ENCODE results near the gene SLC25A52.
"Not testable (repeated sequence)": the region's sequence is repeated elsewhere in the genome, so short reads cannot be mapped to it uniquely, and the experiment has no call there.

Gene SLC25A52

DNA sequence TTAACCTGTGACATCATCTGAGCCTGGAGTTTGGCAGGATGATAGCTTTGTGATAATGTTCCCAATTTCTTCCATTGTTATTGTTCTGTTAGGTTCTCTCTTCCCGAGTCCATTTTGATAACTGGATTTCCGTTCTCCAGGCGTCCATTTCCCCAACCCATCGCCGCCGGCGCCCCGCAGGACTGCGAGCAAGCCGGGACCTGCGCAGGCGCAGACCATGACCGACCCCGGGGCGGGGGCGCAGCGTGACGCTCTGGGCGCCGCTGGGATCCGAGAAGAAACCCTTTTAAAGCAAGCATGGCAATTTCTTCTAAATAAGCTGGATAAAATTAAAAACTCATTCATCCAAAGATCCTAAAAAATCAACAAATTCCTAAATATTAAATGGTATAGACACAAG, at the start of gene SLC25A52:
Gene SLC25A52, minus strand, starts transcription at position 186 of the 400 bp plus-strand sequence. CDS start 219 bp downstream, outside the sequence.
- DNase-seq: no peak

- not testable (repeated sequence) for DNase-seq
Observed at GRCh38 chr18:31809049-31809448, 48.4 kb upstream of the SLC25A52 start.

DNA sequence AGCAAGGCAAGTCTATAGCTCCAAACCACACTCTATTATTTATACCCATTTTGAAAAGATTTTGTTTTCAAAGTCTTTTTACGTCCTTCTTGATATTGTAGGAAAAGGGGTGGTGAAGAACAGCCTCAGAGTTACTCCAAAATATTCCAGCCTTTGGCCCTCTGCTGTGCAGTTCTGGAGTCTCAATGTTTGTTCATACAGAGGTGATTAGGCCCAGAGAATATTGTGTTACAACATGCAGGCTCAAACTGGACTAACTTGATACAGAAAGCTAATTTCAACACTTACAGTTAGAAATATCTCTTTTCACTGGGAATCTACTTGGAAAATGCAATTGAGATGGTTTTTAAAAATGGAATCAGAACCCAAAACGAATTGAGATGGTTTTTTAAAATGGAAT, 40.4 kb upstream of the SLC25A52 start:
- no peak for DNase-seq

GRCh38 chr18:31799257-31799656, 38.6 kb upstream of the SLC25A52 start:
- not testable (repeated sequence) for DNase-seq

GRCh38 chr18:31798399-31798798, 37.7 kb upstream of the SLC25A52 start:
- no peak for DNase-seq

- no peak for DNase-seq
Observed at GRCh38 chr18:31795747-31796146, 35.1 kb upstream of the SLC25A52 start.

DNA sequence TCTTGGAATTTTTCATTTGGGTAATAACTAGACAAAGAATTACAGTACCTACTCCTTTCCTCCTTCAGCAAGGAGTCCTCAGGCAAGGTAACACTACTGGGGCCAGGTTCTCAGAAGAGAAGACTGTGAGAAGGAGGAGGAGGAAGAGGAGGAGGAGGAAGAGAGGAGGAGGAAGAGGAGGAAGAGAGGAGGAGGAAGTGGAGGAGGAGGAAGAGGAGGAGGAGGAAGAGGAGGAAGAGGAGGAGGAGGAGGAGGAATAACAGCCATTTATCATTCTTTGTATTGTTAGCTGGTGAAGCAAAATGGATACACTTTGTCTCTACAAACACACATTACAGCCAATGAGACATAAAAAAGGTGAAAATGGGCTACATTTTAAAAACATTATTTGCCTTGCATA, 32.9 kb upstream of the SLC25A52 start:
- DNase-seq: no peak

GRCh38 chr18:31792580-31792911, 31.9 kb upstream of the SLC25A52 start:
- no peak for DNase-seq

DNA sequence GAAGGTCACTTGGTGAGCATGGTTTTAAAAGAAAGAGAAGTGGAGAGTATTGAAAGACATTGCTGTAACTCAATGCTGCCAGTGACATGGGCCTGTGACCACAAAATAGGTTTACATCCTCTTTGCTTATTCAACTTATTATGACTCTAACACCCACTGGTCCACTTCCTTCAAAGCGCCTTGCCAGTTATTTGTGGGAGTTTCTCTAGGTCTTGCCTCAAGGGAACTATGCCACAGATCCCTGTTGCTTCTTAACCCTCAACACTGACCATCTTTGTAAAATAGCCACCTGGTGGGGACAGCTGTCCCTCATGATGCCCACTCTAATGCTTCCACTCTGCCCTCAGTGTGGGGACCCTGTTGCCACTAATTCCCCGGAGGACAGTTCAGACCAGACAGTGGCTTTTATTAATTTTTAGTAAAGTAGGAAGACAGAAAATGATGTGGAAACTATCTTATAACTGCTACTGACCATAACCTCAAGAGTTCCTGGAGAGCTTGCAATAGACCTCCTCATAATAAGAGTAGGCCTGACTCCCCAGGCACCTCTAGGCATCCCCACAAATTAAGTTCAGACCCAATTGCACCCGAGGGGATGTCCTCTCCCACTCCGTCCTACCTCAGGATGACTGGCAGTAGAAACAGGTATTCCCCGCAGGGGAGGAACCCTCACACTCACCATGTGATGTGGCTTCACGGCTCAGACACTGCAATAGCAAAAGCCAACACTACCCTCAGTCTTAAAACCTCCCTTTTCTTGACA, 31.3 kb upstream of the SLC25A52 start:
- DNase-seq: no peak

GRCh38 chr18:31789409-31789808, 28.7 kb upstream of the SLC25A52 start:
- DNase-seq: no peak

DNA sequence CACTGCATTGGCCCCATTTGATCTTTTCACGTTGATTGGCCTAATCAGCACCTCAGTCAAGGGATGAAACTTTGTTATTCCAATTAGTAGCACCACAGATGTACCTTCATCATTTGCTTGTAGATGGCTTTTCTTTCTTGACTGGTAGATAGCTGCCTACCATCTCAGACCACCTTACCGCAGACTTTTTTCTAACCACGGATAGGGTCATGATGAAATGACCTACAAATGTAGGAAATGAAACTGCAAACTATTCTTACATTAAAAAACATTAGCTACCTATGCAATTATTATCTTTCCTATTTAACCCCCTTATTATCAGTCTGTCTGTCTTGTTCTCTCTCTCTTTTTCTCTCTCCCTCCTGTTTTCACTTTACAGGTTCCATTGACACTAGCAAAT, 22.4 kb upstream of the SLC25A52 start:
- DNase-seq: no peak

- DNase-seq: no peak
Observed at GRCh38 chr18:31778391-31778950, 17.8 kb upstream of the SLC25A52 start.

DNA sequence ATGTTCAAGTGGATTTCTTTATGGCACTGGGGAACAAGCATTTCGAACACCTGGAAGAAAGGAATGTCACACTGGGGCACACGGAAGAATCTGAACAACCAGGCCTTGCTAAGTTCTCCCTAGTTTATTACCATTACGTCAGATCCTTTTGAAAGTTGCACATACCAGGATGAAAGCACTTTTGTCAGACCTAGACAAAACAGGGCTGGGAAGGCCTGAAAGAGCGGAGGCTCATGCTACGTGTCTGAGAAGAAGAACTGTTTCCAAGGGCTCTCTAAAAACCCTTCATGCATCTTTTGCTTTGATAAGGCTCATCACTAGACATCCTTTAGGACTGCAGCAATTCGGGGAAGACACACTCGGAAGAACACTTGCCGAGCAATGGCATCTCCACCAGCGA, 15.4 kb upstream of the SLC25A52 start:
- no peak for DNase-seq

- DNase-seq: no peak
Observed at GRCh38 chr18:31774962-31775361, 14.3 kb upstream of the SLC25A52 start.

DNA sequence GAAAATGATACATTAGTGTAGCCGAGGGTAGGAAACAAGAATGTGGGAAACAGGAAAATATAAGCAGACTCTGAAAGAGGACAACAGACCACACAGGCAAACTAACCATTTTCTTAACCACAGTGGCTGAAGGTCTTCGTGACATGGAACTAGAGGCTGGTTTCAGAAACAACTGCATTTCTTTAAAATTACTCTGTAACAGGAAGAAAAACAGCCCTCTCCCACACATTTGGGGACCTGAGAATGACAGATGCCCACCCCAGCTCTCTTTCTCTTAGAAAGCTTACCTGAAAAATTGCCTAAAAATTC, 13.8 kb upstream of the SLC25A52 start:
- DNase-seq: no peak

- no peak for DNase-seq
Observed at GRCh38 chr18:31773774-31774476, 13.2 kb upstream of the SLC25A52 start.

- DNase-seq: no peak
Observed at GRCh38 chr18:31772699-31773098, 12.0 kb upstream of the SLC25A52 start.

DNA sequence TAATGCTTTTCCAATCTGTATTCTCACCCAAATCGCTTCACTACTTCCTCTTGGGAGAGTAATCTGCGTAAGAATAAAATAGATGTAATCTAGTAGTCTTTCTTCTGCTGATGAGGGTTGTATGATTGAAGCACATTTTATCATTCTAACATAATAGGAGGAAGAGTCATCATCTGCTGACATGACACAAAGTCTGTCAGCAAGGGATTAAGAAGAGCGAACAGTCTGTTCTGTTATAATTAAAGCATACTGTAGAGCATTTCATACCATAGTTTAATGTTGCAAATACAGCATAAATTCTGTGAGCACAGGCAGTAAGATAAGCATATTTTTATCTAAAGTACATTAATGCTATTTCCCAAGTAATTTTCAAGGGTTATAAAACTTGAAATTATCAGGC, 10.4 kb downstream of the SLC25A52 start:
- no peak for DNase-seq

DNA sequence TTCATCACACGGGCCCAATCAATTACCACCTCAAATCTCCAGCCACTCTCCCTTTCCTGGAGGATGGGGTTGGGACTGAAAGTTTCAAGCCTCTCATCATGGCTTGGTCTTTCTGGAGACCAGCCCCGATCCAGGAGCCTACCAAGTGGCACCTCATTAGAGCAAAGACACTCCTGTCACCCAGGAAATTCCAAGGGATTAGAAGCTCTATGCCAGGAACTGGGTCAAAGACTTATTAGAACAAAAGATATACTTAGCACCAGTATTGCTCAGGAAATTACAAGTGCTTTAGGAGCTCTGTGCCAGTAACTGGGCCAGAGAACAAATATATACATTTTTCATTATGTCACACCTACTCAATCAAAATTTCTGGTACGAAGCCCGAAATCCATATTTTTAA, 14.3 kb downstream of the SLC25A52 start:
- no peak for DNase-seq

- DNase-seq: no peak
Observed at GRCh38 chr18:31744321-31745067, 16.2 kb downstream of the SLC25A52 start.

- DNase-seq: not testable (repeated sequence)
Observed at GRCh38 chr18:31743600-31743999, 17.1 kb downstream of the SLC25A52 start.

GRCh38 chr18:31741097-31741735, 19.5 kb downstream of the SLC25A52 start:
- no peak for DNase-seq

DNA sequence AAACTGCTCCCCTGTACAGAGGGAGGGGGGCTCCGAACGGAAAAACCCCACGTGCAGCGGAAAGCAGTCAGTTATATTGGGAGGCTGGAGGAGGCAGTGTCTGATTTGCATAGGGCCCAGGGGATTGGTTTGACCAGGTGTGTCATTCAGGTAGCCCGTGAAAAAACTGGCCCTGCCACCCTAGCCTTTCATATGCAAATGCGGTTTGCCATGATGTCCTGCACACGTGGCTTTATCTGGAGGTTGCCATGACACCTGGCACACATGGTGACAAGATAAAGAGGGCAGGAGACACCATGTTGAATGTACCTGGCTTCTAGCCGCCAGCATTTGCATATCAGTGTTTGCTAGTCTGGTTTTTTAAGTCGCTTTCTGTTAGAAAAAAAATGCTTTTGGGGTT, 20.5 kb downstream of the SLC25A52 start:
- no peak for DNase-seq
